AG09309 (cell line): Measurements from ENCODE around the gene MRRF.
A peak's percentile ranks its signal among the peaks of the same experiment; 100 is the strongest.

ENCODE experiments used
- DNase-seq: peaks from one replicate; pipeline ENCODE4 v3.0.0-alpha.2; 2010; ENCODE audit warnings: low read depth
- H3K4me3 ChIP-seq: 2 replicates; pipeline ENCODE4 v1.5.1; 2011; ENCODE audit warnings: mild to moderate bottlenecking, low read depth, low read length, moderate library complexity; ENCODE audit not compliant: control insufficient read depth
- TF ChIP-seq, protein P1 (sequence below): IDR thresholded peaks from 2 replicates; pipeline ENCODE4 v1.5.1; 2011; ENCODE audit warnings: mild to moderate bottlenecking, low read depth, low read length, inconsistent platforms; ENCODE audit not compliant: insufficient read depth, control insufficient read depth; ENCODE audit errors: missing control alignments

Gene MRRF

DNA sequence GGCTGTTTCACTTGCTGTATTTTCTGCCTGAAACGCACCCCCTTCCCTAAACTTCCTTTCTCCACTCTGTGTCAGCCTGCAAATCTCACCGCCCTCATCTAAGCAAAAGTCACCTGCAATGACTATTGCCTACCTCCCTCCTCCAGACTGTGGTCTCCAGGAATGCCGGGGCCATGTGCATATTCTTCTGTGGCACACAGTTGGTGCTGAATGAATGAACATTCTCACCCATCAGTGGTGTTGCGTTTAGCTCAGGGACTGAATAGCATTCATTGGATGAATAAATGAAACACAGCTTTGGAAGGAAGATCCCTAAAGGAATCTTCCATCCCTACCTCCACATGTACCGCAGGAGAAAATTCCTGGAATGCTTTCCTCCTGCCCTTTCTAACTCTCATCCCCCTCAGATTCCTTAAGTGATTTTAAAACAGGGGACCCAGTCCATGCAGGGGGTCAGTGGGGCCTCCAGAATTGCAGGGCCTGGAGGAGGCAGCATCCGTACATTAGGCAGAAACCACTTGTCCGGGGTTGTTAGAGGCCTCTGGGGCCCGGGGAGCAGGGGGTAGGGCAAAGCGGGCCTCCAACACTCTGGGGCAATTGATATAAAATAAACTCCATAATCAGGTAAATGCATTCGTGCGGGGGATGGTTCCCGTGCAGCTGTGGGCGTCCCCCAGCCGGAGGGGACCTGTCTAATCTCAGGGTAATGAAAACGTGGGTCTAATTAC is 77.8 kb downstream of the MRRF start:
- DNase-seq = no peak
- TF ChIP-seq, protein P1, sequence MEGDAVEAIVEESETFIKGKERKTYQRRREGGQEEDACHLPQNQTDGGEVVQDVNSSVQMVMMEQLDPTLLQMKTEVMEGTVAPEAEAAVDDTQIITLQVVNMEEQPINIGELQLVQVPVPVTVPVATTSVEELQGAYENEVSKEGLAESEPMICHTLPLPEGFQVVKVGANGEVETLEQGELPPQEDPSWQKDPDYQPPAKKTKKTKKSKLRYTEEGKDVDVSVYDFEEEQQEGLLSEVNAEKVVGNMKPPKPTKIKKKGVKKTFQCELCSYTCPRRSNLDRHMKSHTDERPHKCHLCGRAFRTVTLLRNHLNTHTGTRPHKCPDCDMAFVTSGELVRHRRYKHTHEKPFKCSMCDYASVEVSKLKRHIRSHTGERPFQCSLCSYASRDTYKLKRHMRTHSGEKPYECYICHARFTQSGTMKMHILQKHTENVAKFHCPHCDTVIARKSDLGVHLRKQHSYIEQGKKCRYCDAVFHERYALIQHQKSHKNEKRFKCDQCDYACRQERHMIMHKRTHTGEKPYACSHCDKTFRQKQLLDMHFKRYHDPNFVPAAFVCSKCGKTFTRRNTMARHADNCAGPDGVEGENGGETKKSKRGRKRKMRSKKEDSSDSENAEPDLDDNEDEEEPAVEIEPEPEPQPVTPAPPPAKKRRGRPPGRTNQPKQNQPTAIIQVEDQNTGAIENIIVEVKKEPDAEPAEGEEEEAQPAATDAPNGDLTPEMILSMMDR = no peak
- H3K4me3 ChIP-seq = no peak overlapping the region

DNA sequence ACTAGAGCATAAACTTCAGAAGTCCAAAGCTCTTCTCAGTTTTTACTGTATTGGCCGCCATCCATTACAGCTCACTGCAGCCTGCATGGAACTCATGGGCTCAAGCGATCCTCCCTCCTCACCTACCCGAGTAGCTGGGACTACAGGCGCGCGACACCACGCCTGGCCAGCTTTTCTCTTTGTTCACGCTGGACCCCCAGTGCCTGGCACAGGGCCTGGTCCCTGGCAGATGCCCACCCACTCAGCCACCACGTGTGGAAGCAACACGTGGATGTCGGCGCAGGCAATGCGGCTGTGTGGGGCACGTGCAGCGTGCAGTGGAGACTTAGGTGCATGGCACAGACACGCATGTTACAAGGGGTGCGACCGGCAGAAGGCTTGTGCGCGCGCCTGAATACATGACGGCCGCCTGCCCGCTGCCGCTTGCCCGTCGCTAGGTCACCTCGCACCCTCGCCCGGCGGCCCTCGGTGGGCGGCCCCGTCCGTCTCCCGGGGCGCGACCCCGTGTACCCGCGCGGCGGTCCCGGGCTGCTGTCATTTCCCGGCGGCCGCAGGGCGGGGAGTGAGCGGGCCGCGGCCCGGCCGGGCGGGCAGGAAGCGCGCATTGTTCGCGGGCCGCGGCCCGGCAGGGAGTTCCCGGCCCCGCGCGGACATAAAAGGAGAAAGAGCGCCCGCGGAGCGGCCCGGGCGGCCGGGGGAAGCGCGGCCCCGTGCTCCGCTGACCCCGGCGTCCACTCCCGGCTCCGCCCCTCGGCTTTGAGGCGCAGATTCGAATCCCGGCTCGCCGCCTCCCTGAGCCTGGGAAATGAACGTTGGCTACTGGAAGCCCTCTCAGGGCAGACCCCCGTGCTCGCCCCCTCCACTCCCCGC is 82.0 kb downstream of the MRRF start:
- peak overlapping the region; percentile 60 for H3K4me3 ChIP-seq
- DNase-seq = no peak
- TF ChIP-seq, protein P1 = no peak

DNA sequence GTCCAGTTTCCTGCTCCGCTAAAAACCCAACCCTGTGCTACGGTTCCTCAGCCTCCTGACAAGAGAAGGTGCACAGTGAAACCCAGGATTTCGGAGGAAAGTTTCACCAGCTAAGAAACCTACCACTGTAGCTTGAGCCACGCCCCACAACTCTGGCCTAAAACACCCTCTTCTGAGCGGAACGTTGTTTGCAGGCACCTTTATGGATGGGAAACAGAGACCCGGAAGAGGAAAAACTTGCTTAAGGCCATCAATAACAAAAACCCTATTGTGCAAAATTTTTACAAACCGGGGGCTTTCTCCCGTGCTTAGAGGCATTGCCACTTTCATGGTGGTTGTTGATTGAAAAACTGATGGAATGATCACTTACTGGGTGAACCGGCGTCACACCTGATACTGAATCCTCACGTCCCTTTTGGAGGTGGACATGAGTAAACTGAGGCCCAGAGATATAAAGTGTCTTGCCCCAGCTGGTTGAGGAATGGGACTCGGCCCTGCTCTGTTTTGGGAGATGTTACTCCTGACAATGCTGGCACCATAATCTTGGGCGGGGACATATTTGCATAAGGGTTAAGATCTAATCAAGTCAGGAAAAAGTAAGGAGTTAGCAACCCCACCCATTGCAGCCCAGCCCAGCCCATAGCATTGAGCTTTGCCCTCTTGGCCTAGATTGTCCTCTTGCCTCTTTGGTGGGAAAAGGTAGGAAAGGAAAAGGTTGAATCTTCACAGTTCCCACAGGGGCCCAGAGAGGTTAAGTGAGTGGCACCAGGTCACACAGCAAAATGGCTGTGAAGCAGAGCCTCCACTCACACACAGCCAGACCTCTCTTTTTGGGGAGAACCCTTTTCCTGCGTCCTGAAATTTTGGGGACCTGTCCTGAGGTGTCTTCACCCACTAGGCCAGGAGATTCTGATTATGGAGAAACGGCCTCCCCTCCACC is 82.9 kb downstream of the MRRF start:
- no peak for DNase-seq
- peak overlapping the region; percentile 60 for H3K4me3 ChIP-seq
- TF ChIP-seq, protein P1 = no peak

DNA sequence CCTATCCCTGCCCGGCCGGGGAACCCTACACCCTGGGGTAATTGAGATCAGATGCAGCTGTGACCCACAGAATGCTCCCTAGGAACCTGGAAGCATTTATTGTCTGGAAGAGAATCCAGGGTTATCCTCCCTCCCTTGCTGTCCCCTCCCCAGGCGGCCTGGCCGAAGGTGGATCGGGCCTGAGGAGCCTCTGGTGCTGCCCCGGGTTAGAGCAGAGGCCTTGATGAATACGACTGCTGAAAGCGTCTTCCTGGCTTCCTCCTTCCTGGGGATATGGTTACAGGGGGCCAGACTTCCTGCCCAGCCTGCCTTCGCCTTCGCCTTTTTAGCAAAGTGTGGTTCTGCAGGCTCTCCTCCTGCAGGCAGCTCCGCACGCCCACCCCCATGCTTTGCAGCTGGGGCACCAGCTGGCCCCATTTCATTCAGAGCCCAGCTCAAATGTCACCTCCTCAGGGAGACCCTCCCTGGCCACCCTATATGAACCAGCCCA is 83.7 kb downstream of the MRRF start:
- TF ChIP-seq, protein P1 = no peak
- H3K4me3 ChIP-seq = no peak overlapping the region
- DNase-seq = no peak

DNA sequence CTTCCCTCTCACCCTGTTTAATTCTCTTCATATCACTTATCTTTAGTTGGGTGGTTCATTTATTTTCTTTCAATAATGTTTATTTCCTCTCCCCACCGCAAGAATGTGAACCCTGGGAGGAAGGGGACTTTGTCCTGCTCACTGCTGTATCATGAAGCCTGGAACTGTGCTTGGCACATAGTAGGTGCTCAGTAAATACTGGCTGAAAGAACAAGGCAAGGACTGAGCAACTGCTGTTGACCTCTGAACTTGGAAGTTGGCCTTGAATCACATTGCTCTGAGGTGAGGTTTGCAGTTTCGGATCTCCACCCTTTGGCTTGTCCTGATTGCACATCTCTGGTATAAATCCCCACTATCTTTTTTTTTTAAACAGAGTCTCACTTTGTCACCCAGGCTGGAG is 84.1 kb downstream of the MRRF start:
- DNase-seq = no peak
- TF ChIP-seq, protein P1 = no peak
- H3K4me3 ChIP-seq = no peak overlapping the region

DNA sequence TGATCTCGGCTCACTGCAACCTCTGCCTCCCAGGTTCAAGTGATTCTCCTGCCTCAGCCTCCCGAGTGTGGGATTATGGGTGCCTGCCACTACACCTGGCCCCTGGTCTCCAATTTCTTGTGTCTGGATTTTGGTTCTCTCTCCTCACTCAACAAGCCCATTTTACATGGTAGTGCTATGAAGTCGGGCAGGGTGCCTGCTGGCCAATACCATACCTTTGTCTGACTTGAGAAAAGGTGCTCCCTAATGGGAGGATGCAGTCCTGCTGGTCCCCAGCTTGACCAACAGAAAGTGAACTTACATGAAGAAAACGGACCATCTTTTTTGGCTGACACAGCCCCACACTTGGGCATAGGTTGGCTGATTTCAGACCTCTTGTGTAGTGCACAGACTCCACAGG is 84.5 kb downstream of the MRRF start:
- TF ChIP-seq, protein P1 = no peak
- no peak for DNase-seq
- no peak overlapping the region for H3K4me3 ChIP-seq
